ENCODE measurements around the gene NKD1.
"Not testable (repeated sequence)": the region's sequence is repeated elsewhere in the genome, so short reads cannot be mapped to it uniquely, and the experiment has no call there.

The NKD1 gene

GRCh38 chr16:50559804-50560514 is 11.8 kb downstream of the NKD1 start:
- no peak for DNase-seq

DNA sequence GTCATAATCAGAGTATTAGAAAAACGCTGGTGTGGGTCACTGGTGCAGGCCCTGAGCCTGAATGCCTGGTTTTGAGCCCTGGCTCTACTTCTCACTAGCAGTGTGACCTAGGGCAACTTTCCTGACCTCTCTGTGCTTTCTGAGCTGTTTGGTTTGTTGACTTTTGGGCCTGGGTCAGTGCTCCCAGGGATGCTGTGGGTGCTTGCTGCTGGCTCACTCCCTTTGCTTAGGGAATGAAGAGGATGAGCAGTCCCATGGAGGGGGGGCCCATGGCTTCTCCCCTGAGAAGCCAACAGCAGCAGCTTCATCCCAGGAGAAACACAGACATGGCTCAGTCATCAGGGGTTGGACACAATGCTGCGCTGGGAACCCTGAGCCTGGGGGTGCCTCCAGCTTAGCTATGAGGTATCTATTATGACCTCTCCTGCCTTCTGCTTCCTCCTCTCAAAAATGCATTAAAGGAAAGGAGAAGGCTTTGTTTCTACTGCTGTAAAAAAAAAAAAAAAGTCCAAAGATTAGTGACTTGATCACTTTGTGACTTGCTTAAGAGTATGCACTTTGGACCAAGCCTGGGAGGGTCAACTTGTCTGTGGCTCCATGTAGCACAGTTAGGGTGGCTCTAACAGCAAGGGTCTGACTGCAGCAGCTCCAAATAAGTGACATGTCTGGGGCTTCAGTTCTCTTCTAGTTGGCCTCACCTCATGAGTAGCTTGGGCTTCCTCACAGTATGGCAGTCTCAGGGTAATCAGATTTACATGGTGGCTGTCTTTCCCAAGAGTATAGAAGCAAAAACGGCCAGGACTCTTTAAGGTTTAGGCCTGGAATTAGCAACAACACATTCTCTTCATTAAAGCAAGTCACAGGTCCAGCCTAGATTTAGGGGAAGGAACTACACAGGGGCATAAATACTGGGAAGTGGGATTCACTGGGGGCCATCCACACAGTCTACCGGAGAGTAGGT is 13.0 kb downstream of the NKD1 start:
- no peak for DNase-seq

DNA sequence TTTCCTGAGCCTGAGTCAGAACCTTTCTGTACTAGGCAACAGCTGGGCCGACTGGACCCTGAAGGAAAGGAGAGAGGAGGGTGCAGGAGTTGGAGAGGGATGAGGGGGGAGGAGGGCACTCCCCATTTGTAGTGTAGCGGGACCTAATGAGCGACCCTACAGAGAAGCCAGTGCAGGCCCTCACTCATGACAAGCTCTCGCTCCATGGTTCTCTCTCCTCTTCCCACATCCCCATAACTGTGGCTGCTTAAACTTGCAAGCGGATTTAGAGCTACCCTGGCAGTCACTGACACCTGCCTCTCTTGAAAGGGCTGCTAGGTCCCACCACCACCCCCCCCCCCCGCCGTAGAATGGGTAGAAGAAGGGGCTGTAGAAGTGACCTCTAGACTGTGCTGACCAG is 14.5 kb downstream of the NKD1 start:
- no peak for DNase-seq

DNA sequence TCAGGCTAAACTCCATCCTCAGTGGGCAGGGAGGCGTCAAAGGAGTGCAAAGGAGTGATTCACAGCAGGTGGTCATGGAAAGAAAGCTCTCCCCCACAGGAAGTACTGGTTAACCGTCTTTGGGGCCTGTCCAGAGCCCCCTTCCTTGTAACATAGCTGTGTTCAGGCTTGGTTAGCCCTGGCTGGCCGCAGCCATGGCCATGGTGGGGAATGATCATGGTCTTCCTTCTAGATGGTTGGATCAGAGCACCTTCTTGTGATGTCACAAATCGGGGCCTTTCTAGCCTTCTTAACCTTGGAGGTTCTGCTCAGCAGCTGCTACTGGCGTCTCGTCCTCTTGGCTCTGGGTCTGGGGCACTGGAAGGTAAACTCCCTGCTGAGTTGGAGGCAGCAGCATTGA is 15.8 kb downstream of the NKD1 start:
- no peak for DNase-seq

- DNase-seq: no peak
Observed at GRCh38 chr16:50565428-50565827, 17.2 kb downstream of the NKD1 start.

- DNase-seq: no peak
Observed at GRCh38 chr16:50566014-50566962, 18.1 kb downstream of the NKD1 start.

GRCh38 chr16:50567651-50568050 is 19.5 kb downstream of the NKD1 start:
- DNase-seq: no peak

DNA sequence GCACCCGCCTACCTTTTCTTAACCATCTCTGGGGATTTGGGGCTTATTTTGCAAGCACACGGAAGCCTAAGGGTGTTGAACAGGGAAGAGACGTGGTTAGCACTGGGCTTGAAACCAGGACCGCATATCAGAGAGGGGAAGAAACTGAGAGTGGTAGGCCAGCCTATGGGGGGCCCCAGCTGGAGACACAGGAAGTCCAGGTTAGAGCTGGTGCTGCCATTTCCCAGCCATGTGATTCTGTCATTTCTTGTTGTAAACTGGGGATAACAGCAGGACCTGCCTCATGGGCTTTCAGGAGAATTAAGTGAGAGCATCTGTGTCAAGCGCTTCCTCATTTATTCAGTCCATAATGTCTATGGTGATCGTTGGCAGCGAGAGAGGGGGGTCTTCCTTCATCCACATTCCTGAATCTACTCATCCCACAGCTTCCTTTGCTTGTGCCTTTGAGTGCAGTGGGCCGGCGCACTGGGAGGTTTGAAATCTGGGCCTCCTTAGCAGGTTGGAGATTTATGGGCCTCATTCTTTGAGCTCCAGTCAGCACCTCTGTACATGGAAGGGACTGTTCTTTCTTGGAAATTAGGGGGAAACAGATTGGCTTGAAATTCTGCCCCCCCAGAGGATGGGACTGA is 20.1 kb downstream of the NKD1 start:
- no peak for DNase-seq

DNA sequence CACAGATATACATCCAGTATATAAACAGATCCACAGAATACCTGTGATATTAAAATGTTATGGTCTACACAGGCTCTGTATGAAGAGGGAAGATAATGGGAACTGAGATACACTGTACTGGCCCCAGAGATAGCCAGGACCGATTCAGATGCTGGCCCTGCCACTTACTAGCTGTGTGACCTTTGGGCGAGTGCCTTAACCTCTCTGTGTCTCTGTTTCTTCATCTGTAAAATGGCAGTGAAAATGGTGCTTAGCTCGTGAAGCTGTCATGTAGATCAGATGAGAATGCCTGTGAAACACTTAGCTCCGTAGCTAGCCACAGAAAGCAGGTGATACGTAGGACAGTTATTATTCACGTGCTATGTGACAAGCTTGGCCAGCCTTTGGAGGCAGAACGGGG is 22.2 kb downstream of the NKD1 start:
- no peak for DNase-seq

DNA sequence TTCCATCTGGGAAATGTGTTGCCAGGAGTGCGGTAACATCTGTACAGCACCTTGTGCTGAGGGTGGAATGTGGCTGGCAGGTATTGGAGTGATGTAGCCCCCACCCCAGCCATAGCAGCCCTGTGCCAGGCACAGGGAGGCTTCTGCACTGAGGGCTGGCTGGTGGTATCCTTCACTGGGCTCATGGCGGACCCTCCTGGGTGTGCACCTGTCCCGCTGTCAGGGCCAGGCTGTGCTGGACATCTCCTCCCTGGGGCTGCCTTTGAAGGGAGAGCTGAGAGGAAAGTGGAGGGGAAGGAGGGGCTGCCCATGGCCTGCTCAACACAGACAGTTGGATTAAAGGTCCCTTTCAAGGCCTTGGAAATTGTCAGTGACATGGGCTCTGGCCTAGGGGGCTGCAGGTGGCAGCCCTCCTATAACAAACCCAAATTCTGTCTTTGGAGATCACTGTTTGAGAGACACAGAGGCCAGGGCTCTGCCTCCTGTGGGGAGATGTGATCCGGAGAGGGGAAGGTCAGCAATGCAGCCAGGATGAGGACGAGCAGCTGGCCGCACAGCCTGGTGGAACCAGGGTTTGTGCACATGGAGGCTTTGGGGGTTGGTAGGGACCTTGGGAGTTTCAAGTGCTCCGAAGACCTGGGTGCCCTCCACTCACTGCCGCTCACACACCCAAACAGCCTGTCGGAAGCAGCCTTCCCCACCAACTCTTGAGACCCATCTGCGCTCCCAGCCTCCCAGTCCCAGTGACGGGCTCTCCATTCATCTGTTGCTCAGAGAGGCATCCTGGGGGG is 22.8 kb downstream of the NKD1 start:
- no peak for DNase-seq

GRCh38 chr16:50571786-50572185 is 23.6 kb downstream of the NKD1 start:
- no peak for DNase-seq

DNA sequence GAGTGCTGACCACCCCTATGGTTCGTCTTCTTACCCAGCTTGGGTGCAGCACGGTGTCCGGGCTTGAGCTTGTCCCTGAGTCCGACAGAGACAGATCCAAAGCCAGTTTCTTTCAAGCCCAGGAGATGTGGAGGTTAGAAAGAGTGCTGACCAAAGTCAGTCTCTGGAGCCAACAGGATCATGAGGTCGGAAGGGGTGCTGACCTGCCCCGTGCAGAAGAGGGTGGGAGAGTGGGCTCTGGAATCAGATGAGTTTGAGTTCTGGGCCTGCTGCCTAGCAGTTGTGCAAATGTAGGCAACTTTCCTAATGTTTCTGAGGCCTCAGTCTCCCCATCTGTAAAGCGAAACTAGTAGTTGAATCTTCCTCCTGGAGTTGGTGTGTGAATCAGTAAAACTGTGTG is 24.5 kb downstream of the NKD1 start:
- no peak for DNase-seq

DNA sequence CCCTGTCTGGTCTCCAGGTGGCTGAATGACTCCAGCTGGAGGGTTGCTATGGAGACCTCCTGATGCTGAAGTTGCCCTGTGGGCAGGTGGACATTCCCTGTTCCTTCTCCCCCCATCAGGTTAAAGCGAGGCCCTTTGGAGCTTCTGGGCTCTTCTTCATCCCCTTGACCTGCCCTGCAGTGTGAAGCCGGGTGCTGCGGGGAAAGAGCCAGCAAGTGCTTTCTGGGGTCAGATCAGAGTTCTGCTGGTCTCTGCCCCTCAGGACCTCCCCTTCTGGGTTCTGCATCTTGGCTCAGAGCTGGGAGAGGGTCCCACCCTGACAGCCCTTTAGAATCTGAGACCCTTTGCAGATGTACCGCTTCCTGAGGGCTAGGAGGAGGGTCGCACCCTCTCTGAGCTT is 25.1 kb downstream of the NKD1 start:
- no peak for DNase-seq

DNA sequence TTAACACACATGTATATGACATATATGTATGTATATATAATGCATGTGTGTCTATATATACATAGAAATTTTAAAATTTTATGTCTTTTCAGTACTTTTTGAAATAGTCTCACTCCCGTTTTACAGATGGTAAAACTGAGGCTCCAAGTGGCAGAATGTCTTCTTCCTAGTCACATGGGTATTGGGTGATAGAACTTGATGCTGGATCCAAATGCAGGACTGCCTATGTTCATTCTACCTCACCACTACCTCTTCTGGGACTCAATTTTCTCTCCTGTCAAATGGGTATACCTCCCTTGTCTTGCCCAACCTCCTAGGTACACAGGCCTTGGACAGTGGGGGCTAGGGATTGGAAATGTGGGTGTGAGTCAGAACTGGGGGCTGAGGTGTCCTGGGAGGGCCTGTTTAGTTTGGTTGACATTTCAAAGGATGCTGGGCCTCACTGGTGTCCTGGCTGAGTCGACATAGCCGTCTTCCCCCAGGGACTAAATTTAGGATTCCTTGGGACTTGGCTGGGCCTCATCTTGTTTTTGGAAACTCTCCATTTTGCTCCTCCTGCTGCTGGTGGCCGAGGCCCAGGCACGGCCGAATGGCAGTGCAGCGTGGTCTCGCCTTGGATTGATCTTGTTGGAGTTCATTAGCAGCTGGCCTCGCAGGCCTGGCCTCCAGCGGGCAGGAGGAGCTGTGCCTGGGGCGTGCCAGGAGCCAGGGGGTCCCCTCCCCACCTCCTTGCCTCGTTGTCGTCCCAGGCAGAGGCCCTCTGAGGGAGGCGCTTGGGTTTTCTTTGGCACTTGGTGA is 25.9 kb downstream of the NKD1 start:
- DNase-seq: no peak

DNA sequence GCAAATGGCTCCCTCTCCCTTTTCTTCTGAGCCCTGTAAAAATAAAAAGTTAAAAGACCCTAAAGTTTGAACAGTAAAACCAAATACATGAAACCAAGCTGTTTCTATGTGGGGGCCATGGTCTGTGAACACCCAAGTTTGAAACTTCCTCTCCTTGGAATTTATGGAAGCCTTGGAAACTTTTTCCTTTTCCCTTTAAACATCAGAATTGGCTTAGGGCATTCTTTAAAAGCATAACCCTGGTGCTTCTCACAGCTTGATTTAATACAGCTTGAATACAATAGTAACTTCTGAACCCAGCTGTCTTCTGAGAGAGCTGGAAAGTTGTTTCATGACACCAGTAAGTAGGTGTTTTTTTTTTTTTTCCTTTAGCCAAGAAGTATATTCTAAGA is 26.5 kb downstream of the NKD1 start:
- no peak for DNase-seq

GRCh38 chr16:50575743-50576142 is 27.5 kb downstream of the NKD1 start:
- no peak for DNase-seq

GRCh38 chr16:50576403-50577113 is 28.4 kb downstream of the NKD1 start:
- no peak for DNase-seq

DNA sequence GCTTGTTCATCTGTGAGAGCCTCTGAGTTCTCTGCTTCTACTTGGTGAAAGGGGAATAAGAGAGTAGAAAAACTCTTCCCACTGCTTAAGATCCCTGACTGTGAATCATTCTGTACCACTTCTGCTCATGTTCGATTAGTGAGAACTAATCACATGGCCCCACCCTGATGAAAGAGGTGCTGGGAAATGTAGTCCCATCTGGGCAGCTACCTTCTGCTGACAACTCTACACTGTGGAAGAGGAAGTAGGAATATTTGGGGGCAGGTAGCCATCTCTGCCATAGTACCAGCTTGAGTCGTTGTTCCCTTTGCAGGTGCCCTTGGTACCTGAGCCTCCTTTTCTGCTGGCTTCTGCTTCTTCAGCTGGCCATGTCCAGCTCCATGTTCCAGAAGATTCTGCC is 29.9 kb downstream of the NKD1 start:
- DNase-seq: no peak

- not testable (repeated sequence) for DNase-seq
Observed at GRCh38 chr16:50579373-50579772, 31.2 kb downstream of the NKD1 start.

- no peak for DNase-seq
Observed at GRCh38 chr16:50580180-50580798, 32.1 kb downstream of the NKD1 start.
